CD4-positive, alpha-beta T cell treated with Interleukin-15 for 1 hour (primary cell): ENCODE results near the gene STX8.
A peak's percentile ranks its signal among the peaks of the same experiment; 100 is the strongest.
"Not testable (repeated sequence)": the region's sequence is repeated elsewhere in the genome, so short reads cannot be mapped to it uniquely, and the experiment has no call there.

ENCODE experiments used
- DNase-seq: peaks from one replicate; pipeline ENCODE4 v3.0.0-alpha.2; 2020

STX8 gene

DNA sequence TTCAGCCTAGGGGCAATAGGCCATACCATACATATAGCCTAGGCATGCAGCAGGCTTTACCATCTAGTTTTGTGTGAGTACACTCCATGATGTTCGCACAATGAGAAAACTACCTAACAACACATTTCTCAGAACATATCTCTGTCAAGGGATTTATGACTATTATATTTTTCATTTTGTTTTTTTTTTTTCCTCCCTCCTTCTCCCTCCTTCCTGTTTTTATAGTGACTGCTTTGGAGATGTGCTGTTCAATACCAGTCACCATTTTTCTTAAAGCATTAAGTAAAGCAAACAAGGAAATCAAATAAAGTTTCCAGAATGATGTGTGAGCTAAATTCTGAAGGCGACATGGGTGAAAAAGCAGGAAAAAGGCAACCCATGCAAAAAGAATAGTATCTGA, 194.6 kb downstream of the STX8 start:
- no peak for DNase-seq

DNA sequence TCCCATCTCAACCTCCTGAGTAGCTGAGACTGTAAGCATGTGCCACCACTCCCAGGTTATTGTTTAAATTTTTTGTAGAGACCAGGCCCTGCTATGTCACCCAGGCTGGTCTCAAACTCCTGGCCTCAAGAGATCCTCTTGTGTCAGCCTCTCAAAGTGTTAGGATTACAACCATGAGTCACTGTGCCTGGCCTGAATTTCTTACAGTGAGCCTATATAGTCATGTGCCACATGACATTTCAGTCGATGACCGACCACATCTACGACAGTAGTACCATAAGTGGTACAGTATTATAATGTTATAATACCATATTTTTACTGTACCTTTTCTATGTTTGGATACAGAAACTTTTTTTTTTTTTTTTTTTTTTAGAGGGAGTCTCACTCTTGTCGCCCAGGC, 195.3 kb downstream of the STX8 start:
- no peak for DNase-seq

DNA sequence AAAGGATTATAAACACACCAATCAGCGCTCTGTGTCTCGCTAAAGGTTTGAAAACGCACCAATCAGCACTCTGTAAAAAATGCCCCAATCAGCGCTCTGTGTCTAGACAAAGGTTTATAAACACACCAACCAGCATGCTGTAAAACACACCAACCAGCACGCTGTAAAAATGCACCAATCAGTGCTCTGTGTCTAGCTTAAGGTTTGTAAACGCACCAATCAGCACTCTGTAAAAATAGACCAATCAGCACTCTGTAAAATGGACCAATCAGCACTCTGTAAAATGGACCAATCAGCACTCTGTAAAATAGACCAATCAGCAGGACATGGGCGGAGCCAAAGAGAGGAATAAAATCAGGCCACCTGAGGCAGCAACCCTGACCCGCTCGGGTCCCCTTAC, 199.4 kb downstream of the STX8 start:
- DNase-seq, result not testable (repeated sequence)

DNA sequence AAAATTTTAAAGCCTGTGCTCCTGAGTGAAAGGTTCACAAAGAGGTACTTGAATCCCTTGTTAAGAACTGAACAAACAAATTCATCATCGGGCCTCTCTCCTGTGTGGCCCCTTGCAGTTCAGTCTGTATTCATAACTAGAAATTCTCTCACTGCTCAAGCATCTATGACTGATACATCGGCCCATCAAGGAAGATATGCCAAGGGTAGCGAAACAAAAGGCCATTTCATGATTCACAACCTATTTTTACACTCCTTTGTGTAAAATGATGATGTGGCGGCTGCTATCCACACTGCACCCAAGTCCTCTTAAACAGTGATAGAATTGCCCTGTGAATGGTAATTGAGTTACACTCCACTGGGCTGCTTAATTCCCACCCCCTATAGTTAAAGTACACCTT, 204.6 kb downstream of the STX8 start:
- DNase-seq, result no peak

DNA sequence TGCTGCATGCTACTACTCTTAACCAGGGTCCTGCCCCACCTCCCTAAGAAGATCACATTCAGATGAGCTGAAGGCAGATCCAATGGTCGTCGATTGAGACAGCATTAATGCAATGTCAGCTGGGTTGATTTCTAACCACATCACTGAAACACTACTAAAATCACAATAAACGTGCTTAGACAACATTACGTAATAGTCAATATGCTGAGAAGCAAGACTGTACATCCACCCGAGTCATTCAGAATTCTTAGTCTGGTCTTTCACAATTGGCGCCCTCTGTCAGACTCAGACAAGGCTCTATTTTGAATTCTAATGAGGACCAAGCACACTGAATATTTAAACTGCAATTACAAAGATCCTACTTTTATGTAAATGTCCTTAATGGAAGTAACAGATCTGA, 205.2 kb downstream of the STX8 start:
- DNase-seq, result no peak

DNA sequence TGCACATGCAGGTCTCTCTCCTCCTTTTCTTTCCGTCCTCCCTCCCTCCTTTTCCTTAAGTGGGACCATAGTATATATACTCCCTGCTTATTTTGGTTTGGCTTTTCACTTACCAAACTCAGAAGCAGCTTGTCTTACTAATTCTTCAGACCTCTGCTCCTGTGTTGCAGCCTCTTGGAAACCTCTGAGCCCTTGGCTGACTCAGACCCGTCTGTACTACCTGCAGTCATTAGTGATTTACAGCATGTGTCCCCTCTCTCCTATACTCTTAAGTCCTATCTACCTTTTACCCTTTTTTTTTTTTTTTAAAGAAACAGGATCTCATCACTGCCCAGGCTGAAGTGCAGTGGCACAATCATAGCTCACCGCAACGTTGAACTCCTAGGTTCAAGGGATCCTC, 207.0 kb downstream of the STX8 start:
- no peak for DNase-seq

DNA sequence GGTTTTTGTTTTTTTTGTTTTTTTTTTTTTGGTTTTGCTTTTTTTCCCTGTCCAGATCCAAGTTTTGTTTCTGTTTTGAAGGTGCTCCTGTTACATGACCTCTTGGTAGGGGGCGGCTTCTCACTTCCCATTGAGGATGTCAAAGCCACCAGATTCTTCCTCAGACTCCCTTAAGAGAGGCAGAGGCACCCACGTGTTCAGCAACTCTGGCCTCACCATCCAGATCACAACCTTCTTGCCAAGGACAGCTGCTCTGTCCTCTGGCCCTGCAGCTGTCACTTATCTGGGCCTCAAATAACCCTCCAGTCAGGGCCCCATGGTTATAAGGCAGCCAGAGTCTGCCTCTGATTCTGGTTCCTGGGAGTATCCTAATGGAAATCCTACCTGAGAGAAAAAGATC, 208.5 kb downstream of the STX8 start:
- DNase-seq, result no peak

DNA sequence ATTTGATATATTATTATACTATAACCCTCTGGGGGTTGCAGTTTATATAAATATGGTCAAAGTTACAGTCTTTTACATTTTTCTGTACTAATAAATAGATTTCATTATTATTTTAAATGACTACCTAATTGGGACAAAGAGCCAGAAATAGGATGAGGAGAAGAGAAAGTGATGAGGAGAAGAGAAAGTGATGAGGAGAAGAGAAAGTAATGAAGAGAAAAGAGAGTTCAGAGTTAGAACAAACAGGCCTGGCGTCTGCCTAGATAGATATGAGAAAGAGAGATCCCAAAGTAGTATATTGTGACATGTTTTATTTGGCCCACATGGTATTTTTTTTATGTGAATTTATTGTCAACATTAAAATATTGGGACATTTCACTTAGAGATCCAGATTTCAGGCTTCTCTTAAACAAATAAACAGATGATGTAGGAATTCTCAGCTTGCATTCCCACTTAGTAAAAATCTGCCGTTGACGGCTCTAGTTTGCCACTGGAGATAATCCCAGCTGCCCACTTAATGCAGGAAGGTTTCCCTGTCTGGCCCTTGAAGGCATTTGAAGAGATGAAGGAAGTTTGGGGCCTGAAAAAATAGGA, 210.7 kb downstream of the STX8 start:
- no peak for DNase-seq

DNA sequence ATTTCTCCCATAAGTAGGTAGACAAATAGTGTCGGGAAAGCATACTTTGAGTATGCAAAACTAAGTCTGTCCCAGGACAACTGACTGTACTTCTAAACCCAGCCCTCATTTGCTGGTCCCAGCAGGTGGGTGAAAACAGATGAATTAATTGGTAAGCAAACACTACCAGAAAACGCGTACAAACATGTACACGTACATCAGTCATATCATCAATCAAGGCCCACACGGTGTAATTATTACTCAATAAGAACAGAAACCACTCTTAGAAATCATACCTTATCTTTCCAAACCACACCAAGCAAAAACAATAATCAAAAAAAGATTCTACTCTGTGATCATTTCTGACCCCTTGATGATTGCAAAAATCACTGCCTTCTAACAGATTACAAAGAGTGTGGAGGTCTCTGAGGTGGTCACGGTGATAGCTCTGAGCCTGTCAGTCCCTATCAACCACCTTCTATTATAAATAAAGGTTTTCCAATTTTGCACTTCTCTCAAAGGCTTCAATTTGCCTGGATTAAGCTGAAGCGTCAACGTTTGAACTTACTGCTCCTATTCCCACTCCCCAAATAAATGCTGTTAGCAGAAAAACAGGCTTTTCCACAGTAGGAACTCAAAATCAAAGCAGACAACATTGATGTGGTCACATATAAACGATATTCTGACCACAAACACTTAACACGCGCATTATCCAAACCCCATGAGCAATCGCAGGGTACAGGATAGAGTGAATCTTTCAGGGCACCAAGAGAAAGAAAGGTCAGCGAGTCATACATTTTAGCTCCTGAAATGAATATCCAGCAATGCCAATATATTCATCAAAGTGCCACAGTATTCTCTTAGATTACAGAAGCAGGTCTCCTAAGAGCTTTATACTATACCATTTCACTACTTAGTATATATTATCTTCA, 211.9 kb downstream of the STX8 start:
- no peak for DNase-seq

DNA sequence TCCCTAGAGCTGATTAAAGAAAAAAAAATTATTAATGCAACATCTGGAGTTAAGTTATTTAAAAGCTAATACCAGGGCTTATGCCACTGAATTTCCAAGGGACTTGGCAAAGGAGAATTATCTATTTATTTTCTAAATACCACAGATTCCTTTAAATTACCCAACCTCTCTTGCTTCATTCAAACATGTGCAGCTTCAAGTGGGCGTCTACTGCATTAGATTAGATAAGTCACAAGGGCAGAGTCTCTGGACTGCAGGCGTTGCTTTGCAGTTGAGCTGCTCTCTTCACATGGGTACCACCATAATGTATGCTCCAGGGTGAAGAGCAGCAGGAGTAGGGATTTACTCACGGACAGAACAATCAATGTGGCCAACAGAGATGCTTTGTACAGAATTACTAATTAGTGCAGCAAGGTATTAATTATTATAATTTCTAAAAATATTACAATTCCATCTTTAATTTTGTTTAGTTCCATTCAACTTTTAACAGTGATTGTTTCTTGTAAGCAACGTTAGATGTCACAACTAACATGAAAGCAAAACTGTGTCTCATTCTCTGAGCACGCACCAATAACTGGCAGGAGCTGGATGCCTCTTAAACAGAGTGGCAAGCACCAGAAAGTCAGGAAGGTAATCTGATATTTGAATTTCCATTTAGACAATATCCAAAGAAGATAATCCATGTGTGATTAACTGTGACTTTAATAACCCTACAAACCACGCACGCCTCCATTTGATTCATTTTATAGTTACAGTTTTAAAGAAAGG, 214.2 kb downstream of the STX8 start:
- DNase-seq, result no peak

DNA sequence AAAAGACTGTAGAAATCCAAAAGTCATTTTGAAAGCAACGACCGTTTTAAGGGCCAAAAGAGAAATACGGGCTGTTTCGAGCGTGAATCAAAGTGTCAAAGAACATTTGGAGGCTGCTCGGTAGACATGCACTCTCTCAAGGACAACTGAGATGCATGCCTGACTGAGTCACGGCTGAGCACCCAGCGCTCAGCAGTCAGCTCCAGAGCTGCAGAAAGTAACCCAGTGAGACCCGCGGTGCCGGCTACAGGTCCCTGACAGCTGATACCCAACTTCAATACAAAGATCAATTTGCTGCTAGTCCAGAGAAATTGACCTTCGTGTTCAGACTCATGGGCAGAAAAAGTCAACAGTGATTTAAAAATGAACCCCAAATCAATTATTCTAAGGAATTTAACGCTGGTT, 214.9 kb downstream of the STX8 start:
- DNase-seq, result no peak

DNA sequence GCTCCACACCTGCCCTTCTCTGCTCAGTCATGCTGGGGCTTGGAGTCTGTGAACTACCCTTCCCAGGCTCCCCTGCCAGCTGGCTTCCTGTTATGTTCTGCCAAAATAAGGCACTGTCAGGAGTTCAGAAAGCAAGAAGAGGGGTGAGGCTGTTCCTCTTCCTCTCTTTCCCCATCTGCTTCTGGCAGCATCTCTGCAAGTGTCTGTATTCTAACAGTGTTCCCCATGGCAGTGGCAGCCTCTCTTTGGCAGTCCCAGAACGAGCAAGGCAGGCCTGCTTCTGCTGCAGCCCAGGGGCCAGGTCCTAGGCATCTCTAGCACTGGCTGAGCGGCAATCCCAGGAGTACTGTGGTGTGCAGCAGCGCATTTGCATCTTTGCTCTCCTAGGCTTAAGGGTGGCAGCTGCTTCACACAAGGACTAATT, 219.1 kb downstream of the STX8 start:
- DNase-seq, result peak; percentile 21

DNA sequence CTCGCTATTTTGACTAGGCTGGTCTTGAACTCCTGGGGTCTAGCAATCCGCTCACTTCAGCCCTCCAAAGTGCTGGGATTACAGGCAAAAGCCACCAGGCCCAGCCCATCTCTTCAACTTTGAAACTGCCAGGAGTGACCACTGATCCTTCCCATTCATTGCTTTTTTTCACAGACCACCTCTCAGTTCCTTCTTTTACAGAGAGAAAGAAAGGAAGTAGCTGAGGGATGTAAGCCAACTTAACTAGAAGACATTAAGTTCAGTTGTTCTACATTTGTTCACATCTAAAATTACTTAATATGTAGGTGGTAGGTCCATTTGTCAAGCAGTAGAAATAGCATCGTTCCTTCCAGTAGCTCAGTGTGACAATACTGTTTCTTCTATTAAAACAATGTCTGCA, 219.8 kb downstream of the STX8 start:
- no peak for DNase-seq

DNA sequence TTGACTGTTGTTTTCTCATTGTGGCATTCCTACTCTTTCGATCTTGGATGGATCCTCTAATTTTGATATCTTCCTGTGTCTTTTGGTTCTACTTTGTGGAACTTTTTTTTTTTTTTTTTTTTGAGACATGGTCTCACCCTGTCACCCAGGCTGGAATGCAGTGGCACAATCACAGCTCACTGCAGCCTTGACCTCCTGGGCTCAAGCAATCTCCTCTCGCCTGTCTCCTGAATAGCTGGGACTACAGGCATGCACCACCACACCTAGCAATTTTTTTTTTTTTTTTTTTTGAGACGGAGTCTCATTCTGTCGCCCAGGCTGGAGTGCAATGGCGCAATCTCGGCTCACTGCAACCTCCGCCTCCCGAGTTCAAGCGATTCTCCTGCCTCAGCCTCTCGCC, 220.4 kb downstream of the STX8 start:
- DNase-seq, result not testable (repeated sequence)

DNA sequence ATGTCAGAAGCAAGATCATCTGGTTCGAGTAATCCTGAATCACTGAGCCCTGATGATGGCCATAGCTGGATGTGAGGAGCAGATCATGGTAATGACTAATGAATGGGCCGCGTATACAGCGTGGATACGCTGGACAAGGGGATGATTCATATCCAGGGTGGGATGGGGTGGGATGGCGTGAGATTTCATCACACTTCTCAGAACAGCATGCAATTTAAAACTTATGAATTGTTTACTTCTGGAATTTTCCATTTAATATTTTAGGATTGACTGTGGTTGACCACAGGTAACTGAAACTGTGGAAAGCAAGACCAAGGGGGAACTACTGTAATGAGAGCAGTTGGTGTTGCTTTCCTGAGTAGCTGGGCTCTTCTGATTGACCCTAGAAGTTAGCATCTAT, 225.5 kb downstream of the STX8 start:
- DNase-seq, result no peak

DNA sequence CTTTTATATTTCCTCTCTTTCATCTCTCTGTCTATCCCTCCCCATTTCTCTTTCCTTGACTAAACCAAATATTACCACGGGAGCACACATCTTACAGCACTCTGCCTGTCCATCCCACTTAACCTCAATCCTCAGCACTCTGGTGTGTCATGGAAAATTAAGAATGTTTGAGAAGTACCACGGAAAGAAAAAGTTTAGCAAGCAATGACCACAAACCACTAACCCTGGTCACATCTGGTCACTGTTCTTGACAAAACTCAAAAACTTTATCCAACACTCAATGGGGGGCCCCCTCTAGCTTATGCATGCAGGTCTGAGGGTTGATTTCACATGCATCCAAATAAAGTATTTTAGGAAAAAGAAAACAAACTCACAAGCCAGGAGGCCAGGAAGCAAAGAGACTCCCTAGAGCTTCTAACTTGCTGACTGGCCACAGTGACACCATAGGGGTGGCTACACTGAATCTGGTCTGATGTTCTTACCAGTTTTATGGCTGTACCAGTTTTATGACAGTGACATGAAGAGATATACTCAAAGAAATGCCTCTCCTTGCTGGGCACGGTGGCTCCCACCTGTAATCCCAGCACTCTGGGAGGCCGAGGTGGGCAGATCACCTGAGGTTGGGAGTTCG, 229.2 kb downstream of the STX8 start:
- DNase-seq, result no peak

DNA sequence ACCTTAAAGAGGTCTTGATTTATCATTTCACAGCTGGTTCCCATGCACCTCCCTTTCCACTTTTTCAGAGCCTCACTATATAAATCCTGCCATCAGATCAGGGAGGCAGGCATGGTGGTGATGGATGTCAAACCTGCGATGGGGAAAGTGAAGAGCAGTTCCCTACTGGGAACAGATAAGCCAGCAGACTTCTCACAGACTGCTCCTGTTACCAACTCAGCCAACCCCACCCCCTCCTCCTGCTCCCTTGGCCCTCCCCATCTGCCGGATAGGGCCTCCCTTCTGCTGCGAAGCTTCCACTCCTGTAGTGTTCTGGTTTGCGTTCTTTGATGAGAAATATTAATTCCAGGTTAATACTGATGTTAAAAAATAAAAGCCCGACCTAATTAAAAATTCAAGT, 232.1 kb downstream of the STX8 start:
- DNase-seq, result no peak

DNA sequence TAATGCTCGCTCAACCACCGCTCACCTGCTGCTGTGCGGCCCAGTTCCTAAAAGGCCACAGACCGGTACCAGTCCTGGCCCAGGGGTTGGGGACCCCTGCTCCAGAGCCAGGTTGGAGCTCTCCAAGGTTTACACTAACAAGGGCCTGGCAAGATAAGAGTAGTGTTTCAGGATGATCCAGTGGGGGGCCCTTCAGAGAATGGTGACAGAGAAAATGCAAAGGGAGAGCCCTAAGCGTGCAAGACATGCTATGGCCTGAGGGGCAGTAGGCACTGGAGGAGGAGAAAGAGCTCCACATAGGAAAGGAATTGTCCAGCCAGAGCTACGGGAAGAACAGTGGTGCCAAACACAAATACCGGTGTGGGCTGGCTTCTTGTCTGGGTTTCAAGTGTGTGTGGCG, 233.4 kb downstream of the STX8 start:
- DNase-seq, result no peak

DNA sequence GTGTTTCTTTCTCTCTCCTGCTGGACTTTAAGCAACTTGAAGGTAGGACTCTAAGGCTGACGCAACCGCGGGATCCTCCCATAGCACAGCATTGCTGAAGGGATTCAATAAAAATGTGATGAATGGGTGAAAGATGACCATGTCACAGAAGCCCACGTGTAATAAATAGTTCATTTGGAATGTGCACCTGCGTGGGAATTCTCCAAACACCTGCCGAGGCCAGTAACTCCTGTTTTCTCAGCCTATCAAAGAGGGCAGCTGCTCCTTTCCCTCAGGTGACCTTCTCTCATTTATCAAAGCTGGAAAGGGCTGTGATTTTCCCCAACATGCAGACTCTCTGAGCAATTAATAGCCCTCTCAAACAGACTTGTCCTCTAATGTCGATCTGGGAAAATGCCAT, 235.7 kb downstream of the STX8 start:
- no peak for DNase-seq

DNA sequence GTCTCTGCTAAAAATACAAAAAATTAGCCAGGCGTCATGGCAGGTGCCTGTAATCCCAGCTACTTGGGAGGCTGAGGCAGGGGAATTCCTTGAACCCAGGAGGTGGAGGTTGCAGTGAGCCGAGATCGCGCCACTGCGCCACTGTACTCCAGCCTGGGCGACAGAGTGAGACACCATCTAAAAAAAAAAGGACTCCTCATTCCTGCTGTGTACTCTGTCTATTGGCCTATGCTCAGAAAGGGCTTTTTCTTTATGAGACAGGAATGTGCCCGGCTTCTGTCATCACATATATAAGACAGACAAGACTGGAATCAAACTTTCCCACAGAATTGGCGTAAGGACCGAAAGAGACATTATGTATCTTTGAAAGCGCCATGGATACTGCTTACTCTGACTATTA, 236.1 kb downstream of the STX8 start:
- DNase-seq, result not testable (repeated sequence)

DNA sequence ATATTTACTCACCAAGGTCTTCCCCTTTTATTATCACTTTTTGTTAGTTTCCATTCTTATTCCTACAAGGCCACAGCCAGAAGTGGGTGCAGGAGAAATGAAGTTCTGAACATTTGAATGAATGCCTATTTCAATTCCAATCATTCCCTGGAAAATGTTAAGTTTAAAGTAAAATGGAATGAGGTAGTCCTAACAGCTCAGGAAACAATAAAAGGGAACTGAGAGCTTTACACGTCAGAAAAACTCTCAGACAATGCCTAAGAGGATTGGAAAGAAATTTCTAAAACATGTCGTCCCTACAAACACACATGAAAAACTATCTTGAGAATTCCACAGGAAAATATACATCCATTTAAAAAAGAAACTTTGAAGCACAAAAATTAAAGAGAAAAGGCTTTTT, 238.8 kb downstream of the STX8 start:
- no peak for DNase-seq

DNA sequence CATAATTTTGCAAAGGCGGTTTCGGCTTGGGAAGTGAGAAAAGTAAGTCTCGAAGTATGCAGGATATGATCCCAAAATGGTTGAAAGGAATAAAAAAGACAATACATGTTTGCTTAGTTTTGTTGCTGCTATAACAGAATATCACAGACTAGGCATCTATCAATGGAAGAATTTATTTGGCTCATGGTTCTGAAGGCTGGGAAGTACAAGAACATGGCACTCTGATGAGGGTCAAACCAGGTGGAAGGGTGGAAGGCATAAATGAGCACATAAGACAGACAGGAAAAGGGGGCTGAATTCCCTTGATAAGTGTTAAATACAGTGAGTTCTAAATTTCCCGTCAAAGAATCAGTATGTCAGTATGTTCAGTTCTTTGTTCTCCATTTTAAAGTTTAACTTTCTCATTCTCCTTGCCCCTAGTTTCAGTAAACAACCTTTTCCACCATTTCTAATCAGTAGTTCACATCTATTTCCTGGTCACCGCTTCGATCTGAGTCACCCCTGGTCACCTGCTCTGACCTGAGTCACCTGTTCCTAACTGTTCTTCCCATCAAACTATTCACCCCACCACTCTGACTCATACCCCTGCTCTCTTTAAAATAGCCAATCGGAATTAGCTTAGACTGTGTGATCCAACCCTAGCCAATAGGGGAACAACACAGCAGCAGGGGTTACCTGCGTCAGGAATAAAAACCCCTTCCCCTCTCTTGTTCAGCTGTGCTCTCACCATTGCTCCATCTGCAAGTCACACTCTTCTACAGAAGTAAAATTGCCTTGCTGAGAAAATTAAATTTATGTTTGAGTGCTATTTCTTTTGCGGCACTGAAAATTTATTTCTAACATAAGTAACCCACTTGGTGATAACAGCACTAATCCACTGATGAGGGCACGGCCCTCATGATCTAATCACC, 240.8 kb downstream of the STX8 start:
- no peak for DNase-seq
